HepG2 (cell line): ENCODE data around the gene WDR87. TPM values are rescaled to one million over a fixed set of nuclear protein-coding genes. Genes with fewer than 3 reads are reported as not detected.
A peak's percentile ranks its signal among the peaks of the same experiment; 100 is the strongest.

Experiments used
- ARID4A ChIP-seq: sonication (generic); formaldehyde crosslinking; IDR thresholded peaks from 2 replicates; pipeline ENCODE4 v1.5.0; 2020; ENCODE audit warnings: mild to moderate bottlenecking, missing genetic modification reagents, borderline replicate concordance
- CC2D1A ChIP-seq: sonication (generic); formaldehyde crosslinking; IDR thresholded peaks from 2 replicates; pipeline ENCODE4 v1.8.1; 2023; ENCODE audit warnings: mild to moderate bottlenecking, missing genetic modification reagents
- CEBPZ ChIP-seq: IDR thresholded peaks from 2 replicates; pipeline ENCODE4 v1.6.1; 2012; ENCODE audit warnings: low read length, improper control_type of control experiment
- CENPX ChIP-seq: sonication (generic); formaldehyde crosslinking; IDR thresholded peaks from 2 replicates; pipeline ENCODE4 v1.9.0; 2021; ENCODE audit warnings: mild to moderate bottlenecking, missing genetic modification reagents, moderate library complexity
- EZH2 ChIP-seq: conservative IDR thresholded peaks from 2 replicates; pipeline ENCODE4 v1.6.1; 2012; ENCODE audit warnings: mild to moderate bottlenecking, low read depth, low read length, moderate library complexity
- FOSL1 ChIP-seq: sonication (generic); formaldehyde crosslinking; IDR thresholded peaks from 2 replicates; pipeline ENCODE4 v1.9.0; 2021; ENCODE audit warnings: missing genetic modification reagents, borderline replicate concordance
- MATR3 ChIP-seq: sonication (generic); formaldehyde crosslinking; IDR thresholded peaks from 2 replicates; pipeline ENCODE4 v1.4.0; 2020; ENCODE audit warnings: missing genetic modification reagents
- NR2F1 ChIP-seq, 2 experiments: fragments of 450-650 bp in 1 of 2; formaldehyde crosslinking in 1 of 2; IDR thresholded peaks; 2 replicates each; pipeline versions ENCODE4 v1.5.0 to v1.6.1; 2016 to 2020; ENCODE audit warnings: mild to moderate bottlenecking in 1 of 2, missing compliant biosample characterization in 1 of 2, missing genetic modification reagents in 1 of 2, moderate library complexity in 1 of 2
- PRDM4 ChIP-seq: sonication (generic); formaldehyde crosslinking; IDR thresholded peaks from 2 replicates; pipeline ENCODE4 v1.9.0; 2021; ENCODE audit warnings: missing genetic modification reagents, borderline replicate concordance
- SNRNP70 ChIP-seq: fragments of 200-400 bp; formaldehyde crosslinking; IDR thresholded peaks from 2 replicates; pipeline ENCODE4 v1.6.1; 2017; ENCODE audit warnings: mild to moderate bottlenecking, low read depth, low read length, moderate library complexity
- ZNF317 ChIP-seq: sonication (generic); formaldehyde crosslinking; IDR thresholded peaks from 2 replicates; pipeline ENCODE4 v1.5.0; 2020; ENCODE audit warnings: mild to moderate bottlenecking, missing genetic modification reagents
- polyA plus RNA-seq, 8 experiments: library from polyadenylated mRNA; depleted of rRNA in 3 of 8; stranded (reverse) in 7 of 8; unstranded in 1 of 8; fragments of >200 nt; fragmentation: Illumina TruSeq in 4 of 8; extraction: Trizol in 4 of 8; gene quantifications; 2 replicates each; pipeline versions ENCODE4 v1.2.1 to v1.2.3, GENCODE V29; 2011 to 2016; ENCODE audit warnings: low read depth in 4 of 8, missing spikeins in 1 of 8, mixed read lengths in 1 of 8; ENCODE audit not compliant: insufficient read depth in 1 of 8
- total RNA-seq, 5 experiments: library from RNA; depleted of rRNA; stranded (reverse); fragments of >200 nt; fragmentation: Illumina TruSeq; extraction: Trizol; gene quantifications; 2 replicates each; pipeline ENCODE4 v1.2.3, GENCODE V29; 2016; ENCODE audit warnings: low read depth in 1 of 5
- TF ChIP-seq, protein P1 (sequence below): IDR thresholded peaks from 2 replicates; pipeline ENCODE4 v1.6.1; 2016
- TF ChIP-seq, protein P2 (sequence below): sonication (generic); formaldehyde crosslinking; IDR thresholded peaks from 2 replicates; pipeline ENCODE4 v1.9.0; 2021; ENCODE audit warnings: missing genetic modification reagents, mild to moderate bottlenecking, borderline replicate concordance

Gene WDR87
- total and polyA plus RNA-seq, 2 of the 13 experiments (the other 11 are each of a cell fraction or from before 2014, with no cell fraction given), result not detected

DNA sequence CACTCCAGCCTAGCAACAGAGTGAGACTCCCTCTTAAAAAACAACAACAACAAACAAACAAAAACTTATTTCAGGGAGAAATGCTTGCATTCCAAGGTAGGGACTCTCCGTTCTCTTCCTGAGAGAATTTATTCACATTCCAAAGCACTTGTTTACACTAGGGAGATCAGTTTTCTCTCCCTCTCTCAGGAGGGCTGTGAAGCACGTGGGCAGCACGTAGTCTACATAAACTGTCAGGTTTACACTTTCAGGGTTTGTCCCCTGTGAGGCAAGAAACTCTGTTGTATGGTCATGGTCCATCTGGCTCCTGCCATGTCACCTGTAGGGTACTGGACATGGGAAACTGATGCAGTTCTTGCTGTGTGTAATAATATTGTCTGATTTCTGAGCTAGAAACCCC, 31.6 kb downstream of the WDR87 start (continued):
- TF ChIP-seq PRDM4 (no peak), ARID4A (CRISPR knock-in tag) (no peak; the same call in 1 of the 2 replicates), EZH2 (no peak), FOSL1 (CRISPR knock-in tag) (no peak), MATR3 (no peak), CEBPZ (no peak), ZNF317 (CRISPR knock-in tag) (0 out of 2 replicates have a peak, but pooled peaks have one; percentile 48), SNRNP70 (no peak), NR2F1 (CRISPR knock-in tag; IDR thresholded peaks at IDR 0.05) (no peak), CC2D1A (CRISPR knock-in tag) (no peak), CENPX (CRISPR knock-in tag) (no peak)
- TF ChIP-seq, protein P1, sequence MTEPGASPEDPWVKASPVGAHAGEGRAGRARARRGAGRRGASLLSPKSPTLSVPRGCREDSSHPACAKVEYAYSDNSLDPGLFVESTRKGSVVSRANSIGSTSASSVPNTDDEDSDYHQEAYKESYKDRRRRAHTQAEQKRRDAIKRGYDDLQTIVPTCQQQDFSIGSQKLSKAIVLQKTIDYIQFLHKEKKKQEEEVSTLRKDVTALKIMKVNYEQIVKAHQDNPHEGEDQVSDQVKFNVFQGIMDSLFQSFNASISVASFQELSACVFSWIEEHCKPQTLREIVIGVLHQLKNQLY (CRISPR knock-in tag), result peak; percentile 94
- TF ChIP-seq, protein P2, sequence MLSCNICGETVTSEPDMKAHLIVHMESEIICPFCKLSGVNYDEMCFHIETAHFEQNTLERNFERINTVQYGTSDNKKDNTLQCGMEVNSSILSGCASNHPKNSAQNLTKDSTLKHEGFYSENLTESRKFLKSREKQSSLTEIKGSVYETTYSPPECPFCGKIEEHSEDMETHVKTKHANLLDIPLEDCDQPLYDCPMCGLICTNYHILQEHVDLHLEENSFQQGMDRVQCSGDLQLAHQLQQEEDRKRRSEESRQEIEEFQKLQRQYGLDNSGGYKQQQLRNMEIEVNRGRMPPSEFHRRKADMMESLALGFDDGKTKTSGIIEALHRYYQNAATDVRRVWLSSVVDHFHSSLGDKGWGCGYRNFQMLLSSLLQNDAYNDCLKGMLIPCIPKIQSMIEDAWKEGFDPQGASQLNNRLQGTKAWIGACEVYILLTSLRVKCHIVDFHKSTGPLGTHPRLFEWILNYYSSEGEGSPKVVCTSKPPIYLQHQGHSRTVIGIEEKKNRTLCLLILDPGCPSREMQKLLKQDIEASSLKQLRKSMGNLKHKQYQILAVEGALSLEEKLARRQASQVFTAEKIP (CRISPR knock-in tag), result no peak
